GM18499 (cell line): ENCODE data around the gene CLEC20A.

Source experiments
- ATAC-seq: cut with Tn5 transposase; IDR thresholded peaks from one replicate; pipeline ENCODE4 v1.9.1; 2021; ENCODE audit warnings: moderate number of reproducible peaks; ENCODE audit not compliant: insufficient read depth, unreplicated experiment

CLEC20A gene

GRCh38 chr1:178484698-178485225, 12.0 kb downstream of the CLEC20A start:
- ATAC-seq, result no peak

GRCh38 chr1:178483251-178483957, 13.4 kb downstream of the CLEC20A start:
- ATAC-seq, result no peak

GRCh38 chr1:178477841-178478240, 18.9 kb downstream of the CLEC20A start:
- ATAC-seq, result no peak

- no peak for ATAC-seq
Measured at GRCh38 chr1:178477373-178477772, 19.4 kb downstream of the CLEC20A start.

GRCh38 chr1:178472531-178472930, 24.2 kb downstream of the CLEC20A start:
- ATAC-seq, result no peak

- no peak for ATAC-seq
Measured at GRCh38 chr1:178470411-178470960, 26.3 kb downstream of the CLEC20A start.

GRCh38 chr1:178467837-178468236, 28.9 kb downstream of the CLEC20A start:
- no peak for ATAC-seq

- no peak for ATAC-seq
Measured at GRCh38 chr1:178465011-178465410, 31.8 kb downstream of the CLEC20A start.

- ATAC-seq, result no peak
Measured at GRCh38 chr1:178464566-178464965, 32.2 kb downstream of the CLEC20A start.

GRCh38 chr1:178464141-178464540, 32.6 kb downstream of the CLEC20A start:
- ATAC-seq, result no peak

- ATAC-seq, result no peak
Measured at GRCh38 chr1:178461701-178462100, 35.1 kb downstream of the CLEC20A start.

- ATAC-seq, result no peak
Measured at GRCh38 chr1:178461104-178461503, 35.7 kb downstream of the CLEC20A start.

GRCh38 chr1:178458203-178458602, 38.6 kb downstream of the CLEC20A start:
- ATAC-seq, result no peak

- no peak for ATAC-seq
Measured at GRCh38 chr1:178457651-178458050, 39.1 kb downstream of the CLEC20A start.

- ATAC-seq, result no peak
Measured at GRCh38 chr1:178456472-178456871, 40.3 kb downstream of the CLEC20A start.

GRCh38 chr1:178452013-178452412, 44.8 kb downstream of the CLEC20A start:
- ATAC-seq, result no peak

- no peak for ATAC-seq
Measured at GRCh38 chr1:178451529-178451928, 45.2 kb downstream of the CLEC20A start.

GRCh38 chr1:178450871-178451270, 45.9 kb downstream of the CLEC20A start:
- no peak for ATAC-seq

- ATAC-seq, result no peak
Measured at GRCh38 chr1:178442925-178443324, 53.8 kb downstream of the CLEC20A start.

GRCh38 chr1:178438432-178438831, 58.3 kb downstream of the CLEC20A start:
- no peak for ATAC-seq

GRCh38 chr1:178436899-178437298, 59.9 kb downstream of the CLEC20A start:
- ATAC-seq, result no peak

- ATAC-seq, result no peak
Measured at GRCh38 chr1:178434899-178435435, 61.8 kb downstream of the CLEC20A start.
